IPS-15b (cell line): ENCODE data around the gene SRPX.

ENCODE experiments used
- H3K27me3 ChIP-seq: one replicate; pipeline ENCODE4 v1.6.1; 2013; ENCODE audit warnings: low read length; ENCODE audit not compliant: control insufficient read depth, insufficient read depth
- H3K36me3 ChIP-seq: one replicate; pipeline ENCODE4 v1.6.1; 2013; ENCODE audit warnings: low read length; ENCODE audit not compliant: control insufficient read depth, insufficient read depth
- H3K4me1 ChIP-seq: one replicate; pipeline ENCODE4 v1.6.1; 2013; ENCODE audit warnings: mild to moderate bottlenecking, low read length; ENCODE audit not compliant: control insufficient read depth, insufficient read depth
- H3K4me3 ChIP-seq: one replicate; pipeline ENCODE4 v1.5.1; 2013; ENCODE audit warnings: low read depth, low read length
- H3K9ac ChIP-seq: one replicate; pipeline ENCODE4 v1.6.1; 2013; ENCODE audit warnings: low read depth, mild to moderate bottlenecking, low read length
- H3K9me3 ChIP-seq: one replicate; pipeline ENCODE4 v1.6.1; 2013; ENCODE audit warnings: mild to moderate bottlenecking, low read length; ENCODE audit not compliant: control insufficient read depth, insufficient read depth

Gene SRPX

GRCh38 chrX:38220415-38221390, at the start of gene SRPX:
SRPX (minus strand) TSS chrX:38220871; CDS start chrX:38220792, 79 bp downstream.
- no peaks in the 10 kb centered on the region for H3K9me3 ChIP-seq
- H3K4me1 ChIP-seq, result no peaks in the 10 kb centered on the region
- H3K27me3 ChIP-seq, result peaks cover 24% of the 10 kb centered on the region
- H3K4me3 ChIP-seq, result peak within 1 kb of the TSS; percentile 55
- no peaks in the 10 kb centered on the region for H3K36me3 ChIP-seq
- H3K9ac ChIP-seq, result peak within 1 kb of the TSS; percentile 12

- no peak overlapping the region for H3K4me3 ChIP-seq
- H3K4me1 ChIP-seq, result no peaks in the 10 kb centered on the region
- no peaks in the 10 kb centered on the region for H3K36me3 ChIP-seq
- no peak overlapping the region for H3K9ac ChIP-seq
- no peaks in the 10 kb centered on the region for H3K27me3 ChIP-seq
- H3K9me3 ChIP-seq, result no peaks in the 10 kb centered on the region
Observed at GRCh38 chrX:38268011-38268410, 47.3 kb upstream of the SRPX start.

- Histone ChIP-seq H3K27me3 (no peaks in the 10 kb centered on the region), H3K9ac (no peak overlapping the region), H3K9me3 (no peaks in the 10 kb centered on the region), H3K4me3 (no peak overlapping the region), H3K4me1 (no peaks in the 10 kb centered on the region), H3K36me3 (no peaks in the 10 kb centered on the region)
Observed at GRCh38 chrX:38262715-38263620, 42.3 kb upstream of the SRPX start.

- Histone ChIP-seq H3K4me3 (no peak overlapping the region), H3K9ac (no peak overlapping the region), H3K4me1 (no peaks in the 10 kb centered on the region), H3K36me3 (no peaks in the 10 kb centered on the region), H3K27me3 (no peaks in the 10 kb centered on the region), H3K9me3 (no peaks in the 10 kb centered on the region)
Observed at GRCh38 chrX:38260231-38260630, 39.6 kb upstream of the SRPX start.

- Histone ChIP-seq H3K27me3 (no peaks in the 10 kb centered on the region), H3K4me3 (no peak overlapping the region), H3K9ac (no peak overlapping the region), H3K9me3 (no peaks in the 10 kb centered on the region), H3K4me1 (no peaks in the 10 kb centered on the region), H3K36me3 (no peaks in the 10 kb centered on the region)
Observed at GRCh38 chrX:38256019-38256418, 35.3 kb upstream of the SRPX start.

GRCh38 chrX:38249965-38250364, 29.3 kb upstream of the SRPX start:
- Histone ChIP-seq H3K27me3 (no peaks in the 10 kb centered on the region), H3K4me1 (no peaks in the 10 kb centered on the region), H3K4me3 (no peak overlapping the region), H3K9me3 (no peaks in the 10 kb centered on the region), H3K36me3 (no peaks in the 10 kb centered on the region), H3K9ac (no peak overlapping the region)

GRCh38 chrX:38247051-38247450, 26.4 kb upstream of the SRPX start:
- Histone ChIP-seq H3K27me3 (no peaks in the 10 kb centered on the region), H3K36me3 (no peaks in the 10 kb centered on the region), H3K9ac (no peak overlapping the region), H3K4me1 (no peaks in the 10 kb centered on the region), H3K4me3 (no peak overlapping the region), H3K9me3 (no peaks in the 10 kb centered on the region)

GRCh38 chrX:38240541-38240940, 19.9 kb upstream of the SRPX start:
- Histone ChIP-seq H3K4me3 (no peak overlapping the region), H3K36me3 (no peaks in the 10 kb centered on the region), H3K9ac (no peak overlapping the region), H3K4me1 (no peaks in the 10 kb centered on the region), H3K27me3 (no peaks in the 10 kb centered on the region), H3K9me3 (peaks cover 3% of the 10 kb centered on the region)

GRCh38 chrX:38236901-38237615, 16.4 kb upstream of the SRPX start:
- H3K4me1 ChIP-seq, result no peaks in the 10 kb centered on the region
- H3K9ac ChIP-seq, result no peak overlapping the region
- H3K4me3 ChIP-seq, result no peak overlapping the region
- H3K36me3 ChIP-seq, result no peaks in the 10 kb centered on the region
- H3K9me3 ChIP-seq, result peaks cover 3% of the 10 kb centered on the region
- H3K27me3 ChIP-seq, result no peaks in the 10 kb centered on the region

GRCh38 chrX:38233891-38234667, 13.4 kb upstream of the SRPX start:
- H3K4me1 ChIP-seq, result no peaks in the 10 kb centered on the region
- no peak overlapping the region for H3K9ac ChIP-seq
- no peaks in the 10 kb centered on the region for H3K27me3 ChIP-seq
- peaks cover 3% of the 10 kb centered on the region for H3K9me3 ChIP-seq
- no peaks in the 10 kb centered on the region for H3K36me3 ChIP-seq
- H3K4me3 ChIP-seq, result no peak overlapping the region
